Endothelial cell of umbilical vein (primary cell): ENCODE data around the gene INPP5J.
A peak's percentile ranks its signal among the peaks of the same experiment; 100 is the strongest.
"Not testable (repeated sequence)": the region's sequence is repeated elsewhere in the genome, so short reads cannot be mapped to it uniquely, and the experiment has no call there.

Experiments
- EZH2 ChIP-seq: IDR thresholded peaks from 2 replicates; pipeline ENCODE4 v1.6.1; 2012; ENCODE audit warnings: borderline replicate concordance, low read depth, mild to moderate bottlenecking, moderate library complexity, low read length, inconsistent platforms; ENCODE audit not compliant: severe bottlenecking
- GATA2 ChIP-seq: IDR thresholded peaks from 2 replicates; pipeline ENCODE4 v1.7.0; 2011; ENCODE audit warnings: low read depth, mild to moderate bottlenecking, moderate library complexity, mixed read lengths, low read length; ENCODE audit not compliant: insufficient read length, insufficient read depth
- JUN ChIP-seq: IDR thresholded peaks from 2 replicates; pipeline ENCODE4 v1.6.1; 2011; ENCODE audit warnings: borderline replicate concordance, low read depth; ENCODE audit not compliant: insufficient read length, insufficient read depth
- MYC ChIP-seq: IDR thresholded peaks from one replicate; pipeline ENCODE4 v1.6.1; 2011; ENCODE audit warnings: mild to moderate bottlenecking, low read depth, low read length
- POLR2A ChIP-seq: IDR thresholded peaks from 2 replicates; pipeline ENCODE4 v1.6.1; 2012; ENCODE audit warnings: low read depth, mild to moderate bottlenecking, control low read depth, low read length
- POLR2AphosphoS5 ChIP-seq: IDR thresholded peaks from 2 replicates; pipeline ENCODE4 v1.6.1; 2012; ENCODE audit warnings: low read depth, mild to moderate bottlenecking, control low read depth, low read length, moderate library complexity; ENCODE audit not compliant: insufficient read depth
- TF ChIP-seq, protein P1 (sequence below), 2 donors: IDR thresholded peaks; 1 replicate in 1 of 2; 2 replicates in 1 of 2; pipeline ENCODE4 v1.5.1; 2011; ENCODE audit warnings: low read length in 2 of 2, mild to moderate bottlenecking in 2 of 2, moderate library complexity in 2 of 2, control low read depth in 1 of 2, inconsistent platforms in 1 of 2, low read depth in 1 of 2; ENCODE audit not compliant: insufficient read depth in 1 of 2; ENCODE audit errors: extremely low read depth in 1 of 2
- TF ChIP-seq, protein P2 (sequence below): IDR thresholded peaks from 2 replicates; pipeline ENCODE4 v1.6.1; 2011; ENCODE audit not compliant: insufficient read depth, insufficient read length

DNA sequence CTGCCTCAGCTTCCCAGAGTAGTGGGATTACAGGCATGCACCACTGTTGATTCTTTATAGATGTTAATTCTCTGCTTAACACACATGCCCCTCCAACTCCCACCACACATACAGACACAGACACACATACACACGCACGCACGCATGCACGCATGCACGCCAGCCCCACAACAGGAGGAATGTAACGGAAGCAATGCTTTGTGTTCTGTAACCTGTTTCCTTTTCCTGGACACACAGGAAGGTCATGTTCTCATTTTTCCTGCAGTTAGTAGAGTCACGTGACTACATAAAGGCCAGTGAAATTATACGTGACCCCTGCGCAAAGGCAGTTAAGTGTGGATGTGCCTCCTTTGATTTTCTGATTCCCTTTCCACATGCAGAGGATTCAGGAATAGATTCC lies 49.6 kb upstream of the INPP5J start:
- TF ChIP-seq, protein P1, sequence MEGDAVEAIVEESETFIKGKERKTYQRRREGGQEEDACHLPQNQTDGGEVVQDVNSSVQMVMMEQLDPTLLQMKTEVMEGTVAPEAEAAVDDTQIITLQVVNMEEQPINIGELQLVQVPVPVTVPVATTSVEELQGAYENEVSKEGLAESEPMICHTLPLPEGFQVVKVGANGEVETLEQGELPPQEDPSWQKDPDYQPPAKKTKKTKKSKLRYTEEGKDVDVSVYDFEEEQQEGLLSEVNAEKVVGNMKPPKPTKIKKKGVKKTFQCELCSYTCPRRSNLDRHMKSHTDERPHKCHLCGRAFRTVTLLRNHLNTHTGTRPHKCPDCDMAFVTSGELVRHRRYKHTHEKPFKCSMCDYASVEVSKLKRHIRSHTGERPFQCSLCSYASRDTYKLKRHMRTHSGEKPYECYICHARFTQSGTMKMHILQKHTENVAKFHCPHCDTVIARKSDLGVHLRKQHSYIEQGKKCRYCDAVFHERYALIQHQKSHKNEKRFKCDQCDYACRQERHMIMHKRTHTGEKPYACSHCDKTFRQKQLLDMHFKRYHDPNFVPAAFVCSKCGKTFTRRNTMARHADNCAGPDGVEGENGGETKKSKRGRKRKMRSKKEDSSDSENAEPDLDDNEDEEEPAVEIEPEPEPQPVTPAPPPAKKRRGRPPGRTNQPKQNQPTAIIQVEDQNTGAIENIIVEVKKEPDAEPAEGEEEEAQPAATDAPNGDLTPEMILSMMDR (IDR thresholded peaks at IDR 0.05; ENCODE audit: extremely low read depth in 1 of 2, insufficient read depth in 1 of 2, low read depth in 1 of 2, low read length in 2 of 2): not testable (repeated sequence)
- TF ChIP-seq EZH2, POLR2A, MYC, POLR2AphosphoS5, GATA2, JUN: not testable (repeated sequence)
- TF ChIP-seq, protein P2, sequence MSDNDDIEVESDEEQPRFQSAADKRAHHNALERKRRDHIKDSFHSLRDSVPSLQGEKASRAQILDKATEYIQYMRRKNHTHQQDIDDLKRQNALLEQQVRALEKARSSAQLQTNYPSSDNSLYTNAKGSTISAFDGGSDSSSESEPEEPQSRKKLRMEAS: peak; percentile 10
